MCF 10A (cell line): ENCODE measurements around the gene DCAF10. TPM values are rescaled to one million over a fixed set of nuclear protein-coding genes. Genes with fewer than 3 reads are reported as not detected.

Source experiments
- BruUV-seq: library from RNA; stranded (reverse); fragments of 400-500 nt; replicated peaks from 2 replicates; lab custom pipeline; 2021; lab: Mats Ljungman, UMichigan
- CTCF ChIA-PET: fragments of 300-600 bp; sonication (Branson Sonifier 250); formaldehyde crosslinking; extraction: SDS; loops from one replicate; lab custom pipeline; 2021; ENCODE audit warnings: antibody characterized with exemption, inconsistent platforms; lab: Yijun Ruan, JAX
- POLR2A ChIA-PET: fragments of 300-600, 350-650 bp; sonication (Branson Sonifier 250); formaldehyde crosslinking; extraction: SDS; loops from one replicate; lab custom pipeline; 2020; ENCODE audit warnings: antibody characterized with exemption, inconsistent platforms; lab: Yijun Ruan, JAX
- DNase-seq: peaks from one replicate; pipeline ENCODE4 v3.0.0-alpha.2; 2018; ENCODE audit not compliant: unreplicated experiment
- H3K27ac Mint-ChIP-seq: one replicate; pipeline ENCODE4 v1.8.0; 2022; ENCODE audit warnings: mild to moderate bottlenecking, low read depth, mixed read lengths; ENCODE audit not compliant: unreplicated experiment
- H3K27me3 Mint-ChIP-seq: one replicate; pipeline ENCODE4 v1.8.0; 2022; ENCODE audit warnings: mixed read lengths; ENCODE audit not compliant: insufficient read depth, unreplicated experiment
- H3K36me3 Mint-ChIP-seq: one replicate; pipeline ENCODE4 v1.8.0; 2022; ENCODE audit warnings: mild to moderate bottlenecking, moderate library complexity, mixed read lengths; ENCODE audit not compliant: insufficient read depth, unreplicated experiment
- H3K4me1 Mint-ChIP-seq: one replicate; pipeline ENCODE4 v1.8.0; 2022; ENCODE audit warnings: mixed read lengths; ENCODE audit not compliant: insufficient read depth, unreplicated experiment
- H3K4me3 Mint-ChIP-seq: one replicate; pipeline ENCODE4 v1.8.0; 2022; ENCODE audit warnings: mild to moderate bottlenecking, moderate library complexity, mixed read lengths; ENCODE audit not compliant: unreplicated experiment
- H3K9me3 Mint-ChIP-seq: one replicate; pipeline ENCODE4 v1.8.0; 2022; ENCODE audit warnings: mixed read lengths; ENCODE audit not compliant: unreplicated experiment
- CTCF ChIP-seq: fragments of 200-600 bp; IDR thresholded peaks from one replicate; pipeline ENCODE4 v1.8.0; 2022; ENCODE audit warnings: antibody characterized with exemption, mild to moderate bottlenecking; ENCODE audit not compliant: unreplicated experiment
- intact Hi-C: fragments of 100-400 bp; cut with micrococcal nuclease; formaldehyde crosslinking; loops from 2 replicates; pipeline ENCODE4 v1.14.1; 2022
- total RNA-seq: library from RNA; stranded (reverse); gene quantifications from 2 replicates; pipeline ENCODE4 v1.2.3, GENCODE V29; 2022

Gene DCAF10
- total RNA-seq, 1 experiment from 2014 or later = 49.4 TPM

DNA sequence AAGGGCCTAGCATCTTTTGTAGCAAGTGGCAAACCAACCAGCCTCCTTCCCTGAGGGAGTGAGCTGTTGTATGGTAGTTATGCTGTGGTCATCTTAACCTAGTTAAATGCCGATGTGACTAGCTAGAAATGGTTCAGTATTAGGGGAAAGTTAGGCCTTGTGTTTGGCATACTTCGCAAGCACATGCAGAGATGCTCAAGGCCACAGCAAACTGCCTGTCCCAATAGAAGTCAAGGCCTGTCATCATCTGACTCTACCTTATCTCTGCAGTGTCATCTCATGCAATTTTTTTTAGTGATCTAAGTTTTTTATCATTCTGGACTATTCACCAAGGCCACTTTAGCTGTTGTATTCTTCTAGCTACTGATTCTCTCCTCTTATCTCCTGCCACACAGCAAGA lies 10.5 kb upstream of the DCAF10 start:
- intact Hi-C loops = no loop called here
- Mint-ChIP-seq H3K9me3 (no peaks in the 10 kb centered on the region), H3K27ac (no peak overlapping the region), H3K27me3 (no peaks in the 10 kb centered on the region), H3K4me1 (no peaks in the 10 kb centered on the region), H3K4me3 (no peak overlapping the region), H3K36me3 (peaks cover 5% of the 10 kb centered on the region)
- ChIA-PET CTCF (interaction anchor here (0.7 kb wide), 1 partner anchor 39 kb away, joined by 6 read pairs; no protein-coding TSS in a partner anchor), POLR2A (interaction anchor here (2.0 kb wide), 1 partner anchor 11 kb away, joined by 7 read pairs; the partner anchor contains the start of gene DCAF10)
- TF ChIP-seq CTCF = no peak
- no TSS peak for BruUV-seq
- no peak for DNase-seq

DNA sequence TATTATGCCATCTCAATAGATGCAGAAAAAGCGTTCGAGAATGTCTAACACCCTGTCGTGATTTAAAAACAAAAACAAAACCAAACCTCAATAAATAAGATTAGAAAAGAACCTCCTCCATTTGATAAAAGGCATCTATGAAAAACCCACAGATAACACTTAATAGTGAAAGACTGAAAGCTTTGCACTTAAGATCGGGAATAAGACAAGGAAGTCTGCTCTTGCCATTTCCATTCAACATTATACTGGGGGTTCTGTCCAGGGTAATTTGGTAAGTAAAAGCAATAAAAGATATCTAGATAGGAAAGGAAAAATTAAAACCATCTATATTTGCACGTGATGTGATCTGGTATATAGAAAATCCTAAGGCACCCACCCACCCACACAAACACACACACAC lies 8.5 kb upstream of the DCAF10 start:
- Mint-ChIP-seq H3K9me3 (no peaks in the 10 kb centered on the region), H3K4me3 (no peak overlapping the region), H3K27ac (no peak overlapping the region), H3K27me3 (no peaks in the 10 kb centered on the region), H3K4me1 (no peaks in the 10 kb centered on the region), H3K36me3 (peaks cover 3% of the 10 kb centered on the region)
- BruUV-seq = no TSS peak
- no peak for DNase-seq
- no peak for TF ChIP-seq CTCF
- ChIA-PET POLR2A (no interaction called here), CTCF (no interaction called here)
- intact Hi-C loops = no loop called here

DNA sequence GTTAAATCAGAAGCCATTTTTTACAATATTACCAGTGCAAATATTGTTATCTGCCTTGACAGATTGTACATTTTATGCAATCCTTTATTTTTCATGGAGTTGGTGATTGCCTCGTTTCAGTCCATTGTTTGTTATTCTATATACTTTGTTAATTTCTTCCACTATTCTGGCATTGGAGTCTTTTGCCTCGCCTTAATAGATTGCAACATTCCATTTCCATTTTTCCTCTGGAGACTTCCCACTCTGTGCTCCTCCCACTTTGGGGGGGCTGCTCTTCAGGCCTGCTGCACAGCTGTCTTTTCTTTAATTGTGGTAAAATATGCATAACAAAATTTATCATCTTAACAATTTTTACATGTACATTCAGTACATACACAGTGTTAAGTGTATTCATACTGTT lies 4.4 kb upstream of the DCAF10 start:
- DNase-seq = no peak
- no peak overlapping the region for H3K4me3 Mint-ChIP-seq
- ChIA-PET CTCF (no interaction called here), POLR2A (interaction anchor here (1.7 kb wide), 1 partner anchor 11 kb away, joined by 8 read pairs; the partner anchor contains the start of gene EXOSC3)
- peaks cover 6% of the 10 kb centered on the region for H3K4me1 Mint-ChIP-seq
- no peaks in the 10 kb centered on the region for H3K27me3 Mint-ChIP-seq
- no peak overlapping the region for H3K27ac Mint-ChIP-seq
- H3K36me3 Mint-ChIP-seq = no peaks in the 10 kb centered on the region
- TF ChIP-seq CTCF = no peak
- intact Hi-C loops = no loop called here
- BruUV-seq = no TSS peak
- H3K9me3 Mint-ChIP-seq = no peaks in the 10 kb centered on the region

- no peak for DNase-seq
- intact Hi-C loops = no loop called here
- BruUV-seq = no TSS peak
- Mint-ChIP-seq H3K4me1 (peaks cover 15% of the 10 kb centered on the region), H3K36me3 (no peaks in the 10 kb centered on the region), H3K27ac (no peak overlapping the region), H3K4me3 (no peak overlapping the region), H3K27me3 (no peaks in the 10 kb centered on the region), H3K9me3 (no peaks in the 10 kb centered on the region)
- TF ChIP-seq CTCF = no peak
- ChIA-PET POLR2A (interaction anchor here (2.5 to 7.1 kb wide), 2 partner anchors 14 to 206 kb away, joined by 8 to 121 read pairs; partner anchors contain the start of genes EXOSC3 and TOMM5), CTCF (no interaction called here)
These were observed 1.9 kb upstream of the DCAF10 start for GRCh38 chr9:37798677-37799076.
